Common myeloid progenitor, CD34-positive (primary cell): ENCODE results near the gene PRKAG3.

Experiments
- CTCF ChIA-PET: fragments of 350-600 bp; sonication (Branson Sonifier 250); formaldehyde crosslinking; loops from one replicate; lab custom pipeline; 2021; ENCODE audit warnings: antibody characterized with exemption; lab: Charles Lee
- POLR2A ChIA-PET: fragments of 350-600 bp; sonication (Branson Sonifier 250); formaldehyde crosslinking; loops from one replicate; lab custom pipeline; 2021; ENCODE audit warnings: antibody characterized with exemption; lab: Charles Lee
- DNase-seq, 3 donors: peaks; one replicate each; pipeline versions ENCODE4 v3.0.0 to v3.0.0-alpha.2; 2013
- H3K27ac ChIP-seq, 2 experiments: 1 replicate in 1 of 2; 2 replicates in 1 of 2; pipeline ENCODE4 v1.7.0; 2013; ENCODE audit warnings: inconsistent platforms in 2 of 2, low read length in 2 of 2, mild to moderate bottlenecking in 2 of 2, low read depth in 1 of 2, moderate library complexity in 1 of 2; ENCODE audit not compliant: severe bottlenecking in 2 of 2, insufficient read depth in 1 of 2, poor library complexity in 1 of 2
- H3K27me3 ChIP-seq, 5 experiments: replicated peaks in 2 of 5; 1 replicate in 3 of 5; 2 replicates in 2 of 5; pipeline versions ENCODE4 v1.6.1 to v1.7.0; 2013; ENCODE audit warnings: low read length in 4 of 5, mild to moderate bottlenecking in 2 of 5, moderate library complexity in 2 of 5, inconsistent platforms in 1 of 5; ENCODE audit not compliant: insufficient read depth in 5 of 5, control insufficient read depth in 4 of 5
- H3K36me3 ChIP-seq, 4 experiments: 1 replicate in 2 of 4; 2 replicates in 2 of 4; pipeline versions ENCODE4 v1.6.1 to v1.7.0; 2013; ENCODE audit warnings: low read length in 3 of 4, control low read depth in 1 of 4, mild to moderate bottlenecking in 1 of 4; ENCODE audit not compliant: control insufficient read depth in 4 of 4, insufficient read depth in 4 of 4
- H3K4me1 ChIP-seq, 4 experiments: 1 replicate in 3 of 4; 2 replicates in 1 of 4; pipeline versions ENCODE4 v1.6.1 to v1.7.1; 2013; ENCODE audit warnings: low read length in 3 of 4, mild to moderate bottlenecking in 3 of 4, control low read depth in 1 of 4, inconsistent platforms in 1 of 4, moderate library complexity in 1 of 4; ENCODE audit not compliant: control insufficient read depth in 4 of 4, insufficient read depth in 4 of 4; ENCODE audit errors: control extremely low read depth in 1 of 4
- H3K4me3 ChIP-seq, 7 experiments: 1 replicate in 4 of 7; 2 replicates in 3 of 7; pipeline versions ENCODE4 v1.5.1 to v1.7.0; 2013; ENCODE audit warnings: mild to moderate bottlenecking in 7 of 7, low read length in 6 of 7, moderate library complexity in 6 of 7, inconsistent platforms in 2 of 7, low read depth in 2 of 7, control low read depth in 1 of 7; ENCODE audit not compliant: insufficient read depth in 4 of 7, control insufficient read depth in 1 of 7; ENCODE audit errors: extremely low read depth in 1 of 7
- H3K9me3 ChIP-seq, 5 experiments: 1 replicate in 4 of 5; 2 replicates in 1 of 5; pipeline versions ENCODE4 v1.6.1 to v1.7.1; 2013; ENCODE audit warnings: low read length in 4 of 5, mild to moderate bottlenecking in 2 of 5, inconsistent platforms in 1 of 5, low read depth in 1 of 5, moderate library complexity in 1 of 5; ENCODE audit not compliant: control insufficient read depth in 4 of 5, insufficient read depth in 2 of 5; ENCODE audit errors: control extremely low read depth in 1 of 5
- WGBS: methylation state at CpG from one replicate; pipeline ENCODE4 v1.1.5; 2013; ENCODE audit not compliant: insufficient coverage; 5-methylcytosine and 5-hydroxymethylcytosine counted together

PRKAG3 gene

DNA sequence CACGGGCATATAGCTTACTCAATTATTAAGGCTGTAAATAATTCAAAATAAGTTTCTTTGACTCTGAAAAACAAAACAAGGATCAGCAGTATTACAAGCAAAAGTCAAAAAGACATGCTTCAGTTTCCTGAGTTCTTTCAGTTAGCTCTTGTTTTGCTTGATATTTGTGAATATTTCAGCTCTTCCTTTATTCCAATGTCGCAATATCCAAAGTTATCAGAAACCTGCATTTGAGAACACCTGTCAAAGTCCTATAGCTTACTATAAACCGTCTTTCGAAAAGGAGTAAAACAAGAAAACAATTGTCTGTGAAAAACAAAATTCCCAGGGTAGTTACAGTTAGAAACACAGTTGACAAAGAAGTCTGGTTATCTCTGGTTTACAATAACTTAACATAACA is 34.9 kb downstream of the PRKAG3 start:
- DNase-seq, result no peak
- Histone ChIP-seq H3K9me3 (peaks cover 0 to 2% (median 0%) of the 10 kb centered on the region in 5 experiments), H3K4me3 (no peak overlapping the region), H3K27ac (no peak overlapping the region), H3K4me1 (no peaks in the 10 kb centered on the region), H3K27me3 (peaks cover 6 to 20% (median 11%) of the 10 kb centered on the region in 5 experiments), H3K36me3 (no peaks in the 10 kb centered on the region)
- CTCF ChIA-PET, result no interaction called here
- POLR2A ChIA-PET, result no interaction called here
- WGBS, result 100% methylated on average over 1 of the region's 4 CpGs

DNA sequence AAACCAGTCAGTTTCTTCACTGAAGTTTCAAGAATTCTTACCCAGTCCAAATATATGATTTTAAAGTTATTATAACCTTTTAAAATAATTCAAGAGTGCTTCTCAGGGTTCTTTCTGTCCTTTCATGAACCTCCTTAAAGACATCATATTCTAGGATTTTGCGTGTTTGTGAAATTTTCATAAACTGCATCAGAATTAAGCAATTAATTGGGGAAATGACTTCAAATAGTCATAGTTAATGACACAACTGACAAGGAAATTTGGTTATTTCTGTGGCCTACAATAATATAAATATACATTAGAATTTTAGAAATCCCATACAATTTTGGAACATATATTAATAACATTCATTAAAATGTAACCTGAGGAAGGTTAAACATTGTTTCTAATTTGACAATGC is 39.2 kb downstream of the PRKAG3 start:
- no peak overlapping the region for H3K4me3 ChIP-seq
- ChIA-PET POLR2A (no interaction called here), CTCF (interaction anchor here (1.2 kb wide), 1 partner anchor 25 kb away, joined by 4 read pairs; no protein-coding TSS in a partner anchor)
- peaks cover 0 to 10% (median 0%) of the 10 kb centered on the region in 5 experiments for H3K27me3 ChIP-seq
- H3K9me3 ChIP-seq, result peaks cover 0 to 6% (median 0%) of the 10 kb centered on the region in 5 experiments
- H3K27ac ChIP-seq, result no peak overlapping the region
- WGBS, result no CpG with 5 or more reads among the region's 1 CpG
- H3K4me1 ChIP-seq, result no peaks in the 10 kb centered on the region
- no peak for DNase-seq
- no peaks in the 10 kb centered on the region for H3K36me3 ChIP-seq

DNA sequence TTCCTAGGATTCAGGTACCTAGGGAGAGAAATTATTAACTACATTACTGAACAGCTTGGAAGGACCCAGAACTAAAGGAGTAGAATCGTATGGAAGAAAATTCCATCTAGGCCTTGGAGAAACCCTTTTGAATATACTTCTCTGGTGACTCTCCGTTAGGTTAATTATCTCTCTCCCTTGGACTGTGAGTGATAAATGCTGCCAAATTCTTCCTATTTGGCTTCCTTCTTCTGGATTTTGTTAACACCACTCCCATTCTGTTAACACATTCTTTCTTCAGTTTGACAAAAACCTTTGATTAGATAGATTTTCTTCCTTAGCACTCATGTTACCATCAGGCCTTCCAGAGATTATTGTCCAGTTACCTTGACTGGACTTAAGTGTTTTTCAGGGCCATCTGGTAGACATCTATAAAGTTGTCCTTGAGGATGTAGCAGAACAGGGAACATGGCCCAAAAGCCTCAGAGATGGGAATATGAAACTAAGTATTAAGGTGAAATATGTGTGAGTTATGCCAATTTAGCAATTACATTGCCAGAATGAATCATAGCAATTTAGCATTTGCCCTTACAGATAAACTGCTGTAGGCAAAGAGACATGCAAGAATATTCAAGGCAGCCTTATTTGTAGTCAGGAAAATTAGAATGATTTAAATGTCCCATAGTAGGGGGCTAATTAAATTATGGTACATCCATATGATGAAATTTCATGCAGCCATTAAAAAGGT is 42.9 kb downstream of the PRKAG3 start:
- no peak for DNase-seq
- Histone ChIP-seq H3K4me3 (no peak overlapping the region), H3K9me3 (peaks cover 0 to 4% (median 0%) of the 10 kb centered on the region in 5 experiments), H3K27ac (no peak overlapping the region), H3K36me3 (no peaks in the 10 kb centered on the region), H3K27me3 (peaks cover 5 to 26% (median 16%) of the 10 kb centered on the region in 5 experiments), H3K4me1 (no peaks in the 10 kb centered on the region)
- 100% methylated on average over 2 of the region's 2 CpGs for WGBS
- ChIA-PET POLR2A (no interaction called here), CTCF (no interaction called here)

DNA sequence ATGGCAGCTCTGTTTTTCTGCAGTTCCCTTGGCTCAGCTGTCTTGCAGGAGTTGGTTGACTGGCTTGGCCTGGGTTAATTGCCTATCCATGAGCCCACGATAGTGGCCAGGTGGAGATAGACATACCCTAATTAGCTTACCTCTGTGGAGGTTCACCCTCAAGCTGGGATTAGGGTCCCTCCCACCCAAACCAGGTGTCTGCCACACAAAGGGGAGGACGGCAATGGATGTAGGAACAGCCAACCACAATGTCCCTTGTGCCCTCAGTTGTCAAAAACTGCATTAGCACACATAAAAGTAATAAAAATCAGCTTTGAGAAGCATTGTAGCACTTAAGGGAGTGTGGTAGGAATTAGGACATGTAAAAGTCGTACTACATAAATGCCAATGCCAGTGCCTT is 45.5 kb downstream of the PRKAG3 start:
- Histone ChIP-seq H3K36me3 (no peaks in the 10 kb centered on the region), H3K27me3 (peaks cover 15 to 51% (median 29%) of the 10 kb centered on the region in 5 experiments), H3K27ac (no peak overlapping the region), H3K4me3 (no peak overlapping the region), H3K4me1 (peaks cover 3 to 12% (median 9%) of the 10 kb centered on the region in 4 experiments), H3K9me3 (peaks cover 0 to 4% (median 0%) of the 10 kb centered on the region in 5 experiments)
- POLR2A ChIA-PET, result no interaction called here
- DNase-seq, result no peak
- 100% methylated on average over 1 of the region's 3 CpGs for WGBS
- CTCF ChIA-PET, result interaction anchor here (1.4 kb wide), 1 partner anchor 18 kb away, joined by 3 read pairs; no protein-coding TSS in a partner anchor

DNA sequence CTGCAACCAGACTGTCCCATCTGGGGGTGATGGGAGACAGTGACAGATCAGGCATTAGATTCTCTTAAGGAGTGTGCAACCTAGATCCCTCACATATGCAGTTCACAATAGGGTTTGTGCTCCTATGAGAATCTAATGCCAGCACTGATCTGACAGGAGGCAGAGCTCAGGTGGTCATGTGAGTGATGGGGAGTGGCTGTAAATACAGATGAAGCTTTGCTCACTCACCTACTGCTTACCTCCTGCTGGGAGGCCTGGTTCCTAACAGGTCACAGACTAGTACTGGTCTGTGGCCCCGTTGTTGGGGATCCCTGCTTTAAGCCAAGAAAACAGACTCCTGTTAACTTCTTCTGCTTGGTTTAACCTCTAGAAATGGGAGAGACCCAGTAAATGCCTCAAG is 46.5 kb downstream of the PRKAG3 start:
- peaks cover 18 to 60% (median 33%) of the 10 kb centered on the region in 5 experiments for H3K27me3 ChIP-seq

DNA sequence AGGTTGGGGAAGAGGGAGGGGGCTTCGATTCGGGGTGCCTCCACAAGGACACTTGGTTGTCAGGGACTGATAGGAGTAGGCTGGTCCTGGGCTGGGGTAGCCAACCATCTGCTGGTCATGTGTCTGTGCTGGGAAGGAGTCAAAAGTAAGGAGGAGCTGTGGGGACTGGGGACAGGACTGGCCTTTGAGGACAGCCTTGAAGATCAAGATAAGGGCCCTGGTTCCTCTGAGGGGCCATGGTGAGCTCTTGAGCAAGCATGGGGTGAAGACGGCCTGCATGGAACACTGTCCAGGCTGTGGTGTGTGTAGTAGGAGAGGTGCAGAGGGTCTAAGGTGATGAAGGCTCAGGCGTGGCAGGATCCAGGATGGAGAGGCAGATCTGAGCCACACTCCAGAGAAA is 47.9 kb downstream of the PRKAG3 start:
- 85% methylated on average over 4 of the region's 4 CpGs for WGBS
- POLR2A ChIA-PET, result no interaction called here
- no peaks in the 10 kb centered on the region for H3K36me3 ChIP-seq
- CTCF ChIA-PET, result no interaction called here
- H3K27ac ChIP-seq, result no peak overlapping the region
- H3K4me1 ChIP-seq, result peaks cover 4 to 14% (median 9%) of the 10 kb centered on the region in 4 experiments
- H3K9me3 ChIP-seq, result peaks cover 0 to 4% (median 0%) of the 10 kb centered on the region in 5 experiments
- H3K4me3 ChIP-seq, result no peak overlapping the region
- DNase-seq, result no peak
- peaks cover 21 to 72% (median 36%) of the 10 kb centered on the region in 5 experiments for H3K27me3 ChIP-seq

More for the DNA sequence above, 46.5 kb downstream of the PRKAG3 start:
- POLR2A ChIA-PET, result no interaction called here
- WGBS, result 25% methylated on average over 1 of the region's 1 CpG
- CTCF ChIA-PET, result no interaction called here
- DNase-seq, result no peak
- Histone ChIP-seq H3K36me3 (no peaks in the 10 kb centered on the region), H3K27ac (no peak overlapping the region), H3K9me3 (peaks cover 0 to 4% (median 0%) of the 10 kb centered on the region in 5 experiments), H3K4me3 (no peak overlapping the region), H3K4me1 (peaks cover 4 to 14% (median 9%) of the 10 kb centered on the region in 4 experiments)

DNA sequence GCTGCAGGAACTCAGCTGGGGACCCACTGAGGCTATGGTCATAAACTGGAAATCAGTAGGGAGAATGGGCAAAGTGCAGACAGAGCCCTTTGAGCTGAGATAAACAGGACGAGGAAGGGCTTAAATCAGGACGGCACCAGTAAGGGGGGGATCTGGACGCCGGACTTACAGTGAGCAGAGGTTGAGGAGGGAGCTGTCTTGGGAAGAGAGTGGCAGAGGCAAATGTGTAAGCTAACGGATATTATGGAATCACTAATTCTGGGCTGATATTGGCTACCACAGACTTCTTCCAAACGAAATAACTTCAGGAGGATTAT is 49.1 kb downstream of the PRKAG3 start:
- WGBS, result 31% methylated on average over 4 of the region's 6 CpGs
- no peak for DNase-seq
- Histone ChIP-seq H3K4me3 (peak overlapping the region in 1 of 7 experiments; percentile 19), H3K27me3 (peaks cover 21 to 72% (median 33%) of the 10 kb centered on the region in 5 experiments), H3K36me3 (no peaks in the 10 kb centered on the region), H3K27ac (no peak overlapping the region), H3K9me3 (peaks cover 0 to 6% (median 5%) of the 10 kb centered on the region in 5 experiments), H3K4me1 (peaks cover 4 to 14% (median 9%) of the 10 kb centered on the region in 4 experiments)
- CTCF ChIA-PET, result interaction anchor here (0.6 kb wide), 1 partner anchor 1181 kb away, joined by 3 read pairs; no protein-coding TSS in a partner anchor
- POLR2A ChIA-PET, result no interaction called here
